GM12892 (cell line): ENCODE data around the gene OPCML.

ENCODE experiments used
- DNase-seq: peaks from one replicate; pipeline ENCODE4 v3.0.0; 2011; ENCODE audit not compliant: insufficient read length
- FAIRE-seq: peaks from 2 replicates; lab custom pipeline; 2011; peaks lifted over from hg19 to GRCh38; lab: Jason Lieb, UNC
- POLR2A ChIP-seq: IDR thresholded peaks from 2 replicates; pipeline ENCODE4 v1.6.1; 2011; ENCODE audit warnings: low read depth, low read length, control low read depth
- POLR2AphosphoS5 ChIP-seq: IDR thresholded peaks from 2 replicates; pipeline ENCODE4 v1.6.1; 2011; ENCODE audit warnings: low read depth, low read length, control low read depth
- TAF1 ChIP-seq: IDR thresholded peaks from 2 replicates; pipeline ENCODE4 v1.6.1; 2011; ENCODE audit warnings: low read depth, mild to moderate bottlenecking, control low read depth, low read length, borderline replicate concordance

Gene OPCML

GRCh38 chr11:133531458-133531857 is 843 bp downstream of the OPCML start:
- TF ChIP-seq TAF1 (no peak), POLR2A (no peak), POLR2AphosphoS5 (no peak)
- FAIRE-seq: no peak

DNA sequence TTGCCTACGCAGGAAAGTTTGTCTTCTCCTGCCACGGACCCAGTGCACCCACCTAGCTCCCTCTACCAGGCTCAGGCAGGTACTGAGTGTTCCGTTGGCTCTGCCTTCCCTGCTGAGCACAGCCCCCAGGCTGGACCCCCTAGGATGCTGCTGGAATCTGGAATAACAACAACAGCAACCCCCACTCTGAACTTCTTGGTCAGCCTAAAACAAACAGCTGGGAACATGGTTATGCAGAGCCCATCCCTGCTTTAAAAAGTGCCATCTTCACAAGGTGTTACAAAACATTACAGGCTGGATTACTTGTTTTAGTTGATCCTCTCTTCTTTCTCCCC is 1.8 kb downstream of the OPCML start:
- no peak for FAIRE-seq
- TF ChIP-seq POLR2A (no peak), TAF1 (no peak), POLR2AphosphoS5 (no peak)
- DNase-seq: no peak

More at GRCh38 chr11:133531458-133531857, 843 bp downstream of the OPCML start:
- DNase-seq: no peak

DNA sequence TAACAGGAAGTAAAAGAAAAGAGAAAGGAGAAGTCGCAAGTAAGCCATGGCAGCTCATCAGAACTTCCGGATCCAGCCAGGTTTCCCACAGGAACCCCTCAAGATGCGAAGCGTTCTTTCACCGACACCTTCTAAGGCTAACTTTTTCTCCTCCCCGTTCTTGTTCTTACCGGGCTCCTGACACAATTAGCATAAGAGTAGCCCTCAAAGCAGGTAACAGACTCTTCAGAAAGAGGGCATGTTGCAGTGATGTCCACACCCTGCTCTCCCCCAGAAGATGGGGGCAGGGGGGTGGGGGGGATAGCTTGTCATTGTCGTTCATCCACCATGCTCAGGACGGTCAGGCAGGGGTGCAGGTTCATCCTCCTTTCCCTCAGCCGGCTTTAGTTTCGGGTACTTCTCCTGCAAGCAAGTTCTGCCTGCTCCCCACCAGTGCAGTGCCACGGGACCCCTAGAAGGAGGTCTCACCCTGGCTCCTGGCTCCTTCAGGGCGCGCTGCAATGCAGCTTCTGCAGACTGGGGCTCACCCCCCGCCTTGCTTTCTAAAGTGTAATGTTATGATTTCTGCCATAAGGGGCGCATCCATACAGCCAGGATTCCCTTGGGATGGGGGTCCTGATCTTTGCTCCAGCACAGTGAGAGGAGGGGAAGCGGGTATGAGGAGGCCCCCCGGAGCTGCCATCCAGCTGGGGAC is 2.3 kb downstream of the OPCML start:
- no peak for TF ChIP-seq POLR2A
- no peak for TF ChIP-seq TAF1
- TF ChIP-seq POLR2AphosphoS5: no peak
- no peak for FAIRE-seq
- no peak for DNase-seq

GRCh38 chr11:133526790-133527189 is 5.5 kb downstream of the OPCML start:
- no peak for FAIRE-seq
- no peak for DNase-seq
- TF ChIP-seq POLR2A (no peak), TAF1 (no peak), POLR2AphosphoS5 (no peak)

GRCh38 chr11:133525976-133526375 is 6.3 kb downstream of the OPCML start:
- DNase-seq: no peak
- TF ChIP-seq POLR2AphosphoS5 (no peak), POLR2A (no peak), TAF1 (no peak)
- no peak for FAIRE-seq

DNA sequence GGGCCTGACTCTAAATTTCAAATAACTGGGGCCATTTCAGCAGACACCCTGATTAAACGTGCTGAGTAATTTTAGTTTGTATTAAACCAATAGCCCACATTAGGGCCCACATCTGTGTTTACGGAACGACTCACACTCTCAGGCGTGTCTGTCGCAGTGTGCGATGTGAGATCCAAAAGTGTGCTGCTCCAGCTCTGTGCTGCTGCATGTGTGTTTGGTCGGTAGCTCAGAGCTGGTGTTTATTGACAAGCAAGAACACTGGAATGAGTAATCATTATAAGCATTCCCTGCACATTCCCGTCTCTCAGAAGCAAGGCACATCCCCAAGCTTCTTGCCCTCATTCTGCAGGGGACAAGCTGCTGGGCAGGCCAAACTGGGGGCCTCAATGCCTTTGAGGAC is 7.8 kb downstream of the OPCML start:
- DNase-seq (no peak), FAIRE-seq (no peak)
- TF ChIP-seq POLR2A (no peak), TAF1 (no peak), POLR2AphosphoS5 (no peak)

DNA sequence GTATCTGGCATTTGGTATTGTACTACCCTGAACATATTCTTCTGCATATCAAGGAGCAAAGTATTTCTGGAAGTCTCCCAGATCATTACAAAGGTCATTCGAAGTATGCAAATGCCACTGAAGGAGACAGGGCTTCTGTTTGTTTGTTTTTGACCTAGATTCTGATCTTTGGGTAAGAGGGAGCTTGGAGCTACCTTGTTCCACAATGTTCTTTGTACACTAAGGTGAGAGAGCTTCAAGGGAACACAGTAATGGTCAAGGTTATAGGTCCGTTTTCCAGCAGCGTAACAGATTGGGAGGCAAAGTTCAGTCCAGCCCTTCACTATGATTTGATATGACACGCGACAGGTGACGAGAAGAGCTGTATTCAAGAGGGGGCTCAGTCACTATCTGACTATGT is 10.0 kb downstream of the OPCML start:
- no peak for TF ChIP-seq POLR2A
- no peak for TF ChIP-seq POLR2AphosphoS5
- TF ChIP-seq TAF1: no peak
- DNase-seq (no peak), FAIRE-seq (no peak)

- FAIRE-seq (no peak), DNase-seq (no peak)
- no peak for TF ChIP-seq POLR2AphosphoS5
- no peak for TF ChIP-seq TAF1
- TF ChIP-seq POLR2A: no peak
Measured at GRCh38 chr11:133521502-133521901, 10.8 kb downstream of the OPCML start.

- FAIRE-seq: no peak
- DNase-seq: no peak
- TF ChIP-seq TAF1 (no peak), POLR2AphosphoS5 (no peak), POLR2A (no peak)
Measured at GRCh38 chr11:133520707-133521106, 11.6 kb downstream of the OPCML start.

GRCh38 chr11:133519560-133519959 is 12.7 kb downstream of the OPCML start:
- DNase-seq: no peak
- FAIRE-seq: no peak
- TF ChIP-seq POLR2AphosphoS5 (no peak), TAF1 (no peak), POLR2A (no peak)

DNA sequence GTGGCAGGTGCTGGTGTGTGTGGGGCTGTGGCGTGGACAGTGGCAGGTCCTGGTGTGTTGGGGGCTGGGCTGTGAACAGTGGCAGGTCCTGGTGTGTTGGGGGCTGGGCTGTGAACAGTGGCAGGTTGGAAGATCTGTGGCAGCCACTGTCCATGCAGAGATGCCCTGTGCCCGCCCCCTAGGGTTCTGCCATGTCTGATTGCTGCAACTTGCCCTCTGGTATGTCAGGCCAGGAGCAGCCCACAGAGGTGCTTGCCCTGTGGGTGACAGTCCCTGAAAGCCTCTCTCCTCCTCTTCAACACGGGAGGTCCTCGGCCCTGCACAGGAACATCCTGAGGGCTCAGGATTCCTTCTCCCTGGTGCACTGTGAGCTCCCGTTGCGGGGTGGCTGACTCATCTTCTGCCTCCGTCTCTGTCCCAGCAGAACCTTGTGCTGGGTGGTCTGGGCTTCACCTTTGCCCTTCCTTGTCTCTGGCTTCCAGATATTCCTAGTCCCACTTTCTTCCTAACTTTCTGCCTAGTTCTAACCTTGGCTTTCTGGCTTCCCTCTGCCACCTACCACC is 13.5 kb downstream of the OPCML start:
- DNase-seq (no peak), FAIRE-seq (no peak)
- no peak for TF ChIP-seq TAF1
- no peak for TF ChIP-seq POLR2A
- TF ChIP-seq POLR2AphosphoS5: no peak

GRCh38 chr11:133516845-133517244 is 15.5 kb downstream of the OPCML start:
- TF ChIP-seq TAF1: no peak
- no peak for TF ChIP-seq POLR2A
- no peak for TF ChIP-seq POLR2AphosphoS5
- FAIRE-seq (no peak), DNase-seq (no peak)
